Neural crest cell (in vitro differentiated cells): ENCODE measurements around the gene NPC2. TPM values are rescaled to one million over a fixed set of nuclear protein-coding genes. Genes with fewer than 3 reads are reported as not detected.

Source experiments
- DNase-seq: peaks from one replicate; pipeline ENCODE4 v3.0.0; 2021; ENCODE audit warnings: low read depth, mixed read lengths, low spot score
- H3K27ac Mint-ChIP-seq: one replicate; pipeline ENCODE4 v1.8.0; 2021; ENCODE audit warnings: mild to moderate bottlenecking, mixed read lengths; ENCODE audit not compliant: unreplicated experiment
- H3K27me3 Mint-ChIP-seq: 2 replicates; pipeline ENCODE4 v1.8.0; 2021; ENCODE audit warnings: low read depth, mild to moderate bottlenecking, mixed read lengths
- H3K36me3 Mint-ChIP-seq: 2 replicates; pipeline ENCODE4 v1.8.0; 2021; ENCODE audit warnings: low read depth, mild to moderate bottlenecking, mixed read lengths
- H3K4me1 Mint-ChIP-seq: 2 replicates; pipeline ENCODE4 v1.8.0; 2021; ENCODE audit warnings: mixed read lengths
- H3K4me3 Mint-ChIP-seq: one replicate; pipeline ENCODE4 v1.8.0; 2021; ENCODE audit warnings: mild to moderate bottlenecking, mixed read lengths
- H3K9me3 Mint-ChIP-seq: 2 replicates; pipeline ENCODE4 v1.8.0; 2021; ENCODE audit warnings: mixed read lengths
- CTCF ChIP-seq: fragments of 200-600 bp; sonication (generic); conservative IDR thresholded peaks from 2 replicates; pipeline ENCODE4 v1.5.0; 2021; ENCODE audit warnings: antibody characterized with exemption, mild to moderate bottlenecking
- total RNA-seq: library from RNA; stranded (reverse); gene quantifications from 2 replicates; pipeline ENCODE4 v1.2.1, GENCODE V29; 2021

NPC2 gene
- total RNA-seq, 1 donor from 2014 or later = 108 TPM

GRCh38 chr14:74480046-74480445 lies 13.1 kb downstream of the NPC2 start:
- H3K36me3 Mint-ChIP-seq = no peaks in the 10 kb centered on the region
- no peak for DNase-seq
- H3K4me3 Mint-ChIP-seq = no peak overlapping the region

GRCh38 chr14:74478996-74479635 lies 14.0 kb downstream of the NPC2 start:
- peak; percentile 73 for TF ChIP-seq CTCF
- no peaks in the 10 kb centered on the region for H3K9me3 Mint-ChIP-seq
- peak overlapping the region; percentile 41 for H3K27ac Mint-ChIP-seq
- no peak overlapping the region for H3K4me3 Mint-ChIP-seq
- H3K4me1 Mint-ChIP-seq = peaks cover 12% of the 10 kb centered on the region
- H3K36me3 Mint-ChIP-seq = no peaks in the 10 kb centered on the region
- no peaks in the 10 kb centered on the region for H3K27me3 Mint-ChIP-seq
- DNase-seq = no peak

More at GRCh38 chr14:74480046-74480445, 13.1 kb downstream of the NPC2 start:
- no peaks in the 10 kb centered on the region for H3K27me3 Mint-ChIP-seq
- TF ChIP-seq CTCF = no peak
- peaks cover 12% of the 10 kb centered on the region for H3K4me1 Mint-ChIP-seq
- H3K27ac Mint-ChIP-seq = no peak overlapping the region
- no peaks in the 10 kb centered on the region for H3K9me3 Mint-ChIP-seq

GRCh38 chr14:74476607-74477006 lies 16.5 kb downstream of the NPC2 start:
- H3K4me3 Mint-ChIP-seq = no peak overlapping the region
- peaks cover 12% of the 10 kb centered on the region for H3K4me1 Mint-ChIP-seq
- no peak overlapping the region for H3K27ac Mint-ChIP-seq
- DNase-seq = no peak
- no peaks in the 10 kb centered on the region for H3K9me3 Mint-ChIP-seq
- no peaks in the 10 kb centered on the region for H3K27me3 Mint-ChIP-seq
- peaks cover 6% of the 10 kb centered on the region for H3K36me3 Mint-ChIP-seq
- no peak for TF ChIP-seq CTCF

- Mint-ChIP-seq H3K4me3 (no peak overlapping the region), H3K27me3 (no peaks in the 10 kb centered on the region), H3K9me3 (no peaks in the 10 kb centered on the region), H3K27ac (no peak overlapping the region), H3K4me1 (peaks cover 12% of the 10 kb centered on the region), H3K36me3 (peaks cover 6% of the 10 kb centered on the region)
- DNase-seq = no peak
- no peak for TF ChIP-seq CTCF
Observed at GRCh38 chr14:74476107-74476506, 17.0 kb downstream of the NPC2 start.

- peaks cover 12% of the 10 kb centered on the region for H3K4me1 Mint-ChIP-seq
- peaks cover 6% of the 10 kb centered on the region for H3K36me3 Mint-ChIP-seq
- no peaks in the 10 kb centered on the region for H3K27me3 Mint-ChIP-seq
- H3K27ac Mint-ChIP-seq = no peak overlapping the region
- H3K9me3 Mint-ChIP-seq = no peaks in the 10 kb centered on the region
- TF ChIP-seq CTCF = no peak
- DNase-seq = no peak
- H3K4me3 Mint-ChIP-seq = no peak overlapping the region
Observed at GRCh38 chr14:74475678-74476077, 17.4 kb downstream of the NPC2 start.
